Gastrocnemius medialis (tissue), 4 donors: Measurements from ENCODE around the gene AFF1.

Experiments
- CTCF ChIP-seq, 5 experiments: fragments of 450-650 bp in 3 of 5; fragments of 200-600 bp in 2 of 5; sonication (generic) in 2 of 5; IDR thresholded peaks in 4 of 5; conservative IDR thresholded peaks in 1 of 5; 1 replicate in 4 of 5; 2 replicates in 1 of 5; pipeline ENCODE4 v1.5.1; 2016 to 2019; ENCODE audit warnings: antibody characterized with exemption in 5 of 5, mild to moderate bottlenecking in 3 of 5, moderate library complexity in 3 of 5
- POLR2A ChIP-seq, 2 donors: fragments of 450-650 bp; IDR thresholded peaks; one replicate each; pipeline ENCODE4 v1.6.1; 2017; ENCODE audit warnings: antibody characterized with exemption in 2 of 2, mild to moderate bottlenecking in 2 of 2, moderate library complexity in 2 of 2

GRCh38 chr4:87076690-87077358 is 142.0 kb downstream of the AFF1 start:
- TF ChIP-seq CTCF (IDR thresholded peaks at IDR 0.05 in 4 of 5, conservative IDR thresholded peaks at IDR 0.05 in 1 of 5) (no peak), POLR2A (IDR thresholded peaks at IDR 0.05) (no peak)
